Measurements from ENCODE around the gene ACTN1.

ACTN1 gene

GRCh38 chr14:68971411-68972035 lies 7.6 kb downstream of the ACTN1 start:
- no peak for DNase-seq (ENCODE audit: extremely low spot score, insufficient read length, low read depth)
- FAIRE-seq = no peak

- DNase-seq (ENCODE audit: extremely low spot score, insufficient read length, low read depth) (no peak), FAIRE-seq (no peak)
Measured at GRCh38 chr14:68970736-68971135, 8.4 kb downstream of the ACTN1 start.

GRCh38 chr14:68970038-68970612 lies 9.0 kb downstream of the ACTN1 start:
- DNase-seq (ENCODE audit: extremely low spot score, insufficient read length, low read depth) (no peak), FAIRE-seq (no peak)

- FAIRE-seq (no peak), DNase-seq (ENCODE audit: extremely low spot score, insufficient read length, low read depth) (no peak)
Measured at GRCh38 chr14:68969278-68970033, 9.6 kb downstream of the ACTN1 start.

- no peak for FAIRE-seq
- no peak for DNase-seq (ENCODE audit: extremely low spot score, insufficient read length, low read depth)
Measured at GRCh38 chr14:68968721-68969120, 10.4 kb downstream of the ACTN1 start.

GRCh38 chr14:68968051-68968450 lies 11.1 kb downstream of the ACTN1 start:
- DNase-seq (ENCODE audit: extremely low spot score, insufficient read length, low read depth) (no peak), FAIRE-seq (no peak)

GRCh38 chr14:68967459-68967940 lies 11.6 kb downstream of the ACTN1 start:
- DNase-seq (ENCODE audit: extremely low spot score, insufficient read length, low read depth) (no peak), FAIRE-seq (no peak)

GRCh38 chr14:68966872-68967301 lies 12.2 kb downstream of the ACTN1 start:
- no peak for DNase-seq (ENCODE audit: extremely low spot score, insufficient read length, low read depth)
- FAIRE-seq = no peak

GRCh38 chr14:68965261-68965761 lies 13.8 kb downstream of the ACTN1 start:
- no peak for DNase-seq (ENCODE audit: extremely low spot score, insufficient read length, low read depth)
- no peak for FAIRE-seq

- FAIRE-seq = no peak
- no peak for DNase-seq (ENCODE audit: extremely low spot score, insufficient read length, low read depth)
Measured at GRCh38 chr14:68964300-68965093, 14.6 kb downstream of the ACTN1 start.

- FAIRE-seq (no peak), DNase-seq (ENCODE audit: extremely low spot score, insufficient read length, low read depth) (no peak)
Measured at GRCh38 chr14:68962681-68963080, 16.4 kb downstream of the ACTN1 start.

GRCh38 chr14:68961781-68962584 lies 17.1 kb downstream of the ACTN1 start:
- no peak for DNase-seq (ENCODE audit: extremely low spot score, insufficient read length, low read depth)
- no peak for FAIRE-seq

GRCh38 chr14:68961361-68961760 lies 17.7 kb downstream of the ACTN1 start:
- no peak for DNase-seq (ENCODE audit: extremely low spot score, insufficient read length, low read depth)
- no peak for FAIRE-seq

GRCh38 chr14:68960123-68960522 lies 19.0 kb downstream of the ACTN1 start:
- DNase-seq (ENCODE audit: extremely low spot score, insufficient read length, low read depth) (no peak), FAIRE-seq (no peak)

GRCh38 chr14:68959035-68959434 lies 20.1 kb downstream of the ACTN1 start:
- FAIRE-seq (no peak), DNase-seq (ENCODE audit: extremely low spot score, insufficient read length, low read depth) (no peak)

GRCh38 chr14:68958553-68958952 lies 20.5 kb downstream of the ACTN1 start:
- FAIRE-seq = no peak
- no peak for DNase-seq (ENCODE audit: extremely low spot score, insufficient read length, low read depth)

- no peak for DNase-seq (ENCODE audit: extremely low spot score, insufficient read length, low read depth)
- FAIRE-seq = no peak
Measured at GRCh38 chr14:68957775-68958174, 21.3 kb downstream of the ACTN1 start.

GRCh38 chr14:68956724-68957123 lies 22.4 kb downstream of the ACTN1 start:
- no peak for FAIRE-seq
- no peak for DNase-seq (ENCODE audit: extremely low spot score, insufficient read length, low read depth)

- DNase-seq (ENCODE audit: extremely low spot score, insufficient read length, low read depth) (no peak), FAIRE-seq (no peak)
Measured at GRCh38 chr14:68955851-68956179, 23.3 kb downstream of the ACTN1 start.

Measured in GM18507 (cell line).